Vagina (tissue), 2 donors: ENCODE data around the gene TAT. TPM values are rescaled to one million over a fixed set of nuclear protein-coding genes. Genes with fewer than 3 reads are reported as not detected.

ENCODE experiments used
- DNase-seq, 2 donors: peaks; one replicate each; pipeline ENCODE4 v3.0.0-alpha.2; 2017; ENCODE audit errors: extremely low spot score in 2 of 2
- H3K27ac ChIP-seq: fragments of 200-600 bp; sonication (generic); one replicate; pipeline ENCODE4 v1.5.1; 2019
- H3K27me3 ChIP-seq: fragments of 200-600 bp; sonication (generic); one replicate; pipeline ENCODE4 v1.5.1; 2019
- H3K36me3 ChIP-seq, 2 donors: fragments of 200-600 bp; sonication (generic); one replicate each; pipeline ENCODE4 v1.5.1; 2017 to 2019
- H3K4me1 ChIP-seq: fragments of 200-600 bp; sonication (generic); one replicate; pipeline ENCODE4 v1.5.1; 2019
- H3K4me3 ChIP-seq, 2 donors: fragments of 200-600 bp; sonication (generic); 1 replicate in 1 of 2; 2 replicates in 1 of 2; pipeline ENCODE4 v1.5.1; 2016 to 2019
- H3K9me3 ChIP-seq: fragments of 200-600 bp; sonication (generic); one replicate; pipeline ENCODE4 v1.5.1; 2019
- POLR2A ChIP-seq, 2 donors: fragments of 450-650 bp; IDR thresholded peaks; one replicate each; pipeline ENCODE4 v1.6.1; 2017; ENCODE audit warnings: antibody characterized with exemption in 2 of 2, mild to moderate bottlenecking in 2 of 2, moderate library complexity in 2 of 2
- POLR2AphosphoS5 ChIP-seq, 2 donors: sonication (generic); formaldehyde crosslinking; IDR thresholded peaks; one replicate each; pipeline ENCODE4 v1.9.0; 2017; ENCODE audit warnings: antibody characterized with exemption in 2 of 2, mild to moderate bottlenecking in 2 of 2, low read depth in 1 of 2; ENCODE audit not compliant: insufficient read depth in 1 of 2
- intact Hi-C: fragments of 100-400 bp; cut with DNase I; formaldehyde crosslinking; loops from one replicate; pipeline ENCODE4 v1.15.1; 2023
- total RNA-seq: library from RNA; depleted of rRNA; stranded (reverse); fragments of >200 nt; gene quantifications from one replicate; pipeline ENCODE4 v1.2.3, GENCODE V29; 2016
- TF ChIP-seq, protein P1 (sequence below), 3 experiments: fragments of 450-650 bp in 2 of 3; fragments of 200-600 bp in 1 of 3; sonication (generic) in 1 of 3; IDR thresholded peaks; one replicate each; pipeline ENCODE4 v1.5.1; 2017 to 2019; ENCODE audit warnings: antibody characterized with exemption in 3 of 3, mild to moderate bottlenecking in 2 of 3, moderate library complexity in 2 of 3

The TAT gene
- total RNA-seq = not detected

DNA sequence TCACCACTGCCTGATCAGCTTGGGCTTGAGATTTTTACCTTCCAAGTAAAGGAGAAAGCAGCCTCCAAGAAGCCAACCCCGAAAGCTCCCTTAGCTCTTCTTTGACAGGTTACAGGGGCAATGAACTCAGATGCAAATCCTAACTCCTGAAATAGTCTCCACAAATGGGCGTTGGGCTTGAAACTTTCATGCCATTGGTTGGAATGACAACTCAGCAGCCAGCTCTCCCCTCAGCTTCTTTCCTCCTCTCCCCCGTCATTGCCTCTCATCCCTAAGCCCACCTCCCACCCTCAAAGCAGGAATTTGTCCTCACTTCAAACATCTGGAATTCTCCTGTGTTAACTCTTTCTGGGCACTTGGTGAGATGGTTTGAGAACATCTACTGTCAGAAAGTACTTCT is at the start of gene TAT:
TAT (minus strand) TSS at position 122 of the 400 bp plus-strand sequence. CDS start 677 bp downstream, outside the sequence.
- H3K9me3 ChIP-seq = no peaks in the 10 kb centered on the region
- no peaks in the 10 kb centered on the region for H3K36me3 ChIP-seq
- no peaks in the 10 kb centered on the region for H3K4me1 ChIP-seq
- no peak within 1 kb of the TSS for H3K4me3 ChIP-seq
- H3K27me3 ChIP-seq = no peaks in the 10 kb centered on the region
- TF ChIP-seq POLR2A (IDR thresholded peaks at IDR 0.05) = no peak
- no peak for TF ChIP-seq POLR2AphosphoS5 (IDR thresholded peaks at IDR 0.05; ENCODE audit: insufficient read depth in 1 of 2, low read depth in 1 of 2)
- TF ChIP-seq, protein P1, sequence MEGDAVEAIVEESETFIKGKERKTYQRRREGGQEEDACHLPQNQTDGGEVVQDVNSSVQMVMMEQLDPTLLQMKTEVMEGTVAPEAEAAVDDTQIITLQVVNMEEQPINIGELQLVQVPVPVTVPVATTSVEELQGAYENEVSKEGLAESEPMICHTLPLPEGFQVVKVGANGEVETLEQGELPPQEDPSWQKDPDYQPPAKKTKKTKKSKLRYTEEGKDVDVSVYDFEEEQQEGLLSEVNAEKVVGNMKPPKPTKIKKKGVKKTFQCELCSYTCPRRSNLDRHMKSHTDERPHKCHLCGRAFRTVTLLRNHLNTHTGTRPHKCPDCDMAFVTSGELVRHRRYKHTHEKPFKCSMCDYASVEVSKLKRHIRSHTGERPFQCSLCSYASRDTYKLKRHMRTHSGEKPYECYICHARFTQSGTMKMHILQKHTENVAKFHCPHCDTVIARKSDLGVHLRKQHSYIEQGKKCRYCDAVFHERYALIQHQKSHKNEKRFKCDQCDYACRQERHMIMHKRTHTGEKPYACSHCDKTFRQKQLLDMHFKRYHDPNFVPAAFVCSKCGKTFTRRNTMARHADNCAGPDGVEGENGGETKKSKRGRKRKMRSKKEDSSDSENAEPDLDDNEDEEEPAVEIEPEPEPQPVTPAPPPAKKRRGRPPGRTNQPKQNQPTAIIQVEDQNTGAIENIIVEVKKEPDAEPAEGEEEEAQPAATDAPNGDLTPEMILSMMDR (IDR thresholded peaks at IDR 0.05) = no peak
- H3K27ac ChIP-seq = no peak within 1 kb of the TSS
- intact Hi-C loops = no loop called here
- DNase-seq = no peak

DNA sequence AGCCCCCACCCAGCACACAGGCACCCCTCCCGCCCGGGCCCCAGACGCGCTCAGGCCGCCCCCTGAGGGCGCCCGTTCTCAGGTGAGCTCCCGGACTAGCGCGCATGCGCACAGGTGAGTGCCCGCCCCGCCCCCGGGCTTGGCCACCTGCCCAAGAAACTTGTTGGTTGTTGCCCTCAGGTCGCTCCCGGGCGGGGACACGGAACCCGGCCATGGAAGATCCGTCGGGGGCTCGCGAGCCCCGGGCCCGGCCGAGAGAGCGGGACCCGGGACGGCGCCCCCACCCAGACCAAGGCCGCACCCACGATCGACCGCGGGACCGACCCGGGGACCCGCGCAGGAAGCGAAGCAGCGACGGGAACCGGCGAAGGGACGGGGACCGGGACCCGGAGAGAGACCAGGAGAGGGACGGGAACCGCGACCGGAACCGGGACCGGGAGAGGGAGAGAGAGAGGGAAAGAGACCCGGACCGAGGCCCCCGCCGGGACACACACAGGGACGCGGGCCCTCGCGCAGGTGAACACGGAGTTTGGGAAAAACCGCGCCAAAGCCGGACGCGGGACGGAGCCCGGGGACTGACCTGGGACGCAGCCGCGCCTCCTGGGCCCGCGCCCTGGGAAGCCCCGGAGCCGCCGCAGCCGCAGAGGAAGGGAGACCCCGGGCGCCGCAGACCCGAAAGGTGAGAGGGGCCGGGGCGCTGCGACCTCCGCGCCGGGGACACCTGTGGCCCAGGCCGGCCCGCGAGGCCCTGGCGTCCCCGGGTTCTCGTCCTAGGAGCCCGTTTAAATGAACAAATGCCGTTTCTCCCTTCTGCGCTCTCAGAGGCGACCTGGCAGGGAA is 49.3 kb upstream of the TAT start, which contains the start of gene MARVELD3:
MARVELD3 (plus strand) TSS at position 167 of the 840 bp plus-strand sequence; CDS start at position 213, 46 bp downstream.
- DNase-seq = no peak
- Histone ChIP-seq H3K27ac (no peak within 1 kb of the TSS), H3K27me3 (peaks cover 3% of the 10 kb centered on the region), H3K9me3 (no peaks in the 10 kb centered on the region), H3K4me1 (peaks cover 17% of the 10 kb centered on the region), H3K4me3 (peak within 1 kb of the TSS; percentile 15 to 48), H3K36me3 (no peaks in the 10 kb centered on the region)
- intact Hi-C loops = no loop called here
- TF ChIP-seq POLR2A (IDR thresholded peaks at IDR 0.05) (no peak), POLR2AphosphoS5 (IDR thresholded peaks at IDR 0.05; ENCODE audit: insufficient read depth in 1 of 2, low read depth in 1 of 2) (no peak)
- TF ChIP-seq, protein P1 (IDR thresholded peaks at IDR 0.05) = no peak

DNA sequence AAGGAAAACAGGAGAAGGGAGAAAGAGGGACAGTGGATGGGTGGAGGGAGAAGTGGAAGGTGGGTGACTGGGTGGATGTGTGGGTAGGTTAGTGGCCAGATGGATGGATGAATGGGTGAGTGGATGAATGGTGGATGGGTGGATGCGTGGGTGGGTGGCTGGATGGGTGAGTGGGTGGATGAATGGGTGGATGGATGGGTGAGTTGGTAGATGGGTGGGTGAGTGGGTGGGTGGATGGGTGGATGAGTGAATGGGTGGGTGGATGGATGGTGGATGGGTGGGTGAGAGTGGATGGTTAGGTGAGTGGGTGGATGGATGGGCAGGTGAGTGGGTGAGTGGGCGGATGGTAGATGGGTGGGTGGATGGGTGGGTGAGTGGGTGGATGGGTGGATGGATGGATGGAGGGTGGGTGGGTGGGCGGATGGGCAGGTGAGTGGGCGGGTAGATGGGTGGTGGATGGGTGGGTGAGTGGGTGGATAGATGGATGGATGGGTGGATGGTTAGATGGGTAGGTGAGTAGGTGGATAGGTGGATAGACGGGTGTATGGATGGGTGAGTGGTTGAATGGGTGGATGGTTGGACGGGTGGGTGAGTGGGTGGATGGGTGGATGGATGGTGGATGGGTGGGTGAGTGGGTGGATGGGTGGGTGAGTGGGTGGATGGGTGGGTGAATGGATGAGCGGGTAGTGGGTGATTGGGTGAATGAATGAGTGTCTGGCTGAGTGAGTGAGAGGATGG is 48.4 kb upstream of the TAT start:
- intact Hi-C loops = no loop called here
- peak overlapping the region in 1 of 2 donors; percentile 15 for H3K4me3 ChIP-seq

DNA sequence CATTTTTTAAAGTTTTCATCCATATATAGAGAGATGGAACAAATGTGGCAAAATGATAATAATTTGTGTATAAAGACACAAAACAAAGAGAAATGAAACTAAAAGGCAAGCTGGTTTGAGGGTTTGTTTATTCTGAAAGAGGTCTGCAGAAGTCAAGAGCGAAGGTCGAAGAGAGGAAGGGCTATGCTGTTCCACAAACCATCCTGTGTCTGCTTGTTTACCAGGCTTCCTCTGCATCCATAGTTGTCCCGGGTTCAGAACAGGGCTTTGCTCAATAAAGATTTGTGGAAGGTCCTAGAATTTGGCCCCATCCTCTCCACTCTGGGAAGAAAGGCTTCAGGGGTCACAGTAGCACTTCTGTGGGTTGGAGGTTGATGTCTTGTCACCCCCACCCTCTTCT is 46.7 kb upstream of the TAT start:
- Histone ChIP-seq H3K4me3 (no peak overlapping the region), H3K4me1 (peaks cover 17% of the 10 kb centered on the region), H3K27me3 (peaks cover 3% of the 10 kb centered on the region), H3K36me3 (no peaks in the 10 kb centered on the region), H3K9me3 (no peaks in the 10 kb centered on the region), H3K27ac (no peak overlapping the region)
- no peak for DNase-seq
- intact Hi-C loops = no loop called here
- TF ChIP-seq, protein P1 (IDR thresholded peaks at IDR 0.05) = no peak
- no peak for TF ChIP-seq POLR2A (IDR thresholded peaks at IDR 0.05)
- TF ChIP-seq POLR2AphosphoS5 (IDR thresholded peaks at IDR 0.05; ENCODE audit: insufficient read depth in 1 of 2, low read depth in 1 of 2) = no peak

More for the DNA sequence above, 48.4 kb upstream of the TAT start:
- Histone ChIP-seq H3K36me3 (no peaks in the 10 kb centered on the region), H3K4me1 (peaks cover 17% of the 10 kb centered on the region), H3K27me3 (peaks cover 3% of the 10 kb centered on the region), H3K9me3 (no peaks in the 10 kb centered on the region), H3K27ac (no peak overlapping the region)
- DNase-seq = no peak
- TF ChIP-seq POLR2A (IDR thresholded peaks at IDR 0.05) = no peak
- TF ChIP-seq, protein P1 (IDR thresholded peaks at IDR 0.05) = no peak
- TF ChIP-seq POLR2AphosphoS5 (IDR thresholded peaks at IDR 0.05; ENCODE audit: insufficient read depth in 1 of 2, low read depth in 1 of 2) = no peak
